Mucosa of descending colon (tissue), 3 donors: ENCODE results near the gene KLHL21. TPM values are rescaled to one million over a fixed set of nuclear protein-coding genes. Genes with fewer than 3 reads are reported as not detected.
"Not testable (repeated sequence)": the region's sequence is repeated elsewhere in the genome, so short reads cannot be mapped to it uniquely, and the experiment has no call there.

Experiments
- ATAC-seq: fragments of 200-7000 bp; cut with Tn5 transposase; one replicate; pipeline ENCODE4 v1.9.1; 2020; ENCODE audit warnings: mild to moderate bottlenecking, moderate library complexity
- DNase-seq, 3 donors: peaks; one replicate each; pipeline ENCODE4 v3.0.0-alpha.2; 2020
- H3K36me3 ChIP-seq: fragments of 200-600 bp; one replicate; pipeline ENCODE4 v1.8.0; 2021; ENCODE audit warnings: low read depth, mild to moderate bottlenecking
- H3K4me1 ChIP-seq: fragments of 200-600 bp; one replicate; pipeline ENCODE4 v1.8.0; 2021; ENCODE audit warnings: low read depth, mild to moderate bottlenecking
- H3K4me3 ChIP-seq: fragments of 200-600 bp; one replicate; pipeline ENCODE4 v1.8.0; 2021; ENCODE audit warnings: mild to moderate bottlenecking
- H3K9me3 ChIP-seq: fragments of 200-600 bp; one replicate; pipeline ENCODE4 v1.8.0; 2021; ENCODE audit warnings: mild to moderate bottlenecking
- CTCF ChIP-seq: fragments of 200-600 bp; IDR thresholded peaks from one replicate; pipeline ENCODE4 v1.8.0; 2022; ENCODE audit warnings: antibody characterized with exemption, mild to moderate bottlenecking
- intact Hi-C, 2 donors: fragments of 100-400 bp; cut with DNase I in 1 of 2; cut with micrococcal nuclease in 1 of 2; formaldehyde crosslinking; loops; one replicate each; pipeline versions ENCODE4 v1.11.0 to v1.11.1; 2022; cut with DNase I, micrococcal nuclease
- total RNA-seq, 3 donors: library from RNA; stranded (reverse); fragmentation: NEBNext Ultra II Directional in 2 of 3; extraction: Animal tissue kit (Norgen Biotek cat#: 25700) in 2 of 3; gene quantifications; one replicate each; pipeline versions ENCODE4 v1.2.1 to v1.2.4, GENCODE V29; 2021 to 2023
- donor health status: DM: no; HTN: no; CAD: no; lungs with moderate emphysema.
- donor health status: DM: no; HTN: no; CAD: no.
- donor health status: DM: no; HTN: yes; CAD: no.

Gene KLHL21
- total RNA-seq, 3 donors from 2014 or later, result 8.7 to 68.2 (median 10.7) TPM

- H3K36me3 ChIP-seq, result no peaks in the 10 kb centered on the region
- H3K9me3 ChIP-seq, result no peaks in the 10 kb centered on the region
- H3K4me3 ChIP-seq, result no peak overlapping the region
- intact Hi-C loops, result no loop called here
- ATAC-seq (no peak), DNase-seq (peak; percentile 46 to 73 (median 56))
- no peak for TF ChIP-seq CTCF
- H3K4me1 ChIP-seq, result no peaks in the 10 kb centered on the region
Observed at GRCh38 chr1:6638226-6638625, 35.6 kb upstream of the KLHL21 start.

- Histone ChIP-seq H3K36me3 (no peaks in the 10 kb centered on the region), H3K9me3 (no peaks in the 10 kb centered on the region), H3K4me1 (no peaks in the 10 kb centered on the region), H3K4me3 (no peak overlapping the region)
- intact Hi-C loops, result no loop called here
- no peak for TF ChIP-seq CTCF
- DNase-seq (no peak), ATAC-seq (no peak)
Observed at GRCh38 chr1:6637770-6638169, 35.1 kb upstream of the KLHL21 start.

GRCh38 chr1:6636778-6637177 lies 34.1 kb upstream of the KLHL21 start:
- intact Hi-C loops, DNase-seq, H3K9me3 ChIP-seq, H3K4me3 ChIP-seq, ATAC-seq, H3K36me3 ChIP-seq, H3K4me1 ChIP-seq: not testable (repeated sequence)

- intact Hi-C loops, result no loop called here
Observed at GRCh38 chr1:6635910-6636760, 33.5 kb upstream of the KLHL21 start.

GRCh38 chr1:6635161-6635909 lies 32.7 kb upstream of the KLHL21 start:
- H3K4me3 ChIP-seq, result no peak overlapping the region
- ATAC-seq (no peak), DNase-seq (no peak)
- intact Hi-C loops, result no loop called here
- TF ChIP-seq CTCF, result no peak
- no peaks in the 10 kb centered on the region for H3K36me3 ChIP-seq
- no peaks in the 10 kb centered on the region for H3K9me3 ChIP-seq
- no peaks in the 10 kb centered on the region for H3K4me1 ChIP-seq

More at GRCh38 chr1:6635910-6636760, 33.5 kb upstream of the KLHL21 start:
- DNase-seq, result no peak
- Histone ChIP-seq H3K4me3 (no peak overlapping the region), H3K36me3 (no peaks in the 10 kb centered on the region), H3K9me3 (no peaks in the 10 kb centered on the region), H3K4me1 (no peaks in the 10 kb centered on the region)
- ATAC-seq, result no peak
- TF ChIP-seq CTCF, result no peak
